H1 (cell line): ENCODE measurements around the gene MYOM1. TPM values are rescaled to one million over a fixed set of nuclear protein-coding genes. Genes with fewer than 3 reads are reported as not detected.

Experiments
- ATF2 ChIP-seq: IDR thresholded peaks from 2 replicates; pipeline ENCODE4 v1.6.1; 2012; ENCODE audit warnings: low read length, inconsistent platforms
- CTBP2 ChIP-seq: IDR thresholded peaks from 2 replicates; pipeline ENCODE4 v1.7.0; 2011; ENCODE audit warnings: borderline replicate concordance, mild to moderate bottlenecking, moderate library complexity, mixed read lengths, low read length; ENCODE audit not compliant: insufficient read depth, insufficient read length
- EZH2 ChIP-seq: fragments of 200-600 bp; sonication (generic); IDR thresholded peaks from 2 replicates; pipeline ENCODE4 v1.7.1; 2012; ENCODE audit warnings: low read depth, mild to moderate bottlenecking, moderate library complexity, low read length, inconsistent platforms; ENCODE audit not compliant: severe bottlenecking
- GABPA ChIP-seq: IDR thresholded peaks from 2 replicates; pipeline ENCODE4 v1.6.1; 2011; ENCODE audit warnings: mild to moderate bottlenecking, low read length, moderate library complexity, borderline replicate concordance; ENCODE audit not compliant: insufficient read depth
- SAP30 ChIP-seq: fragments of 300-600 bp; sonication (generic); IDR thresholded peaks from 2 replicates; pipeline ENCODE4 v1.7.1; 2012; ENCODE audit warnings: low read length, moderate library complexity, mild to moderate bottlenecking, inconsistent platforms; ENCODE audit not compliant: insufficient read depth, insufficient replicate concordance
- TAF1 ChIP-seq: IDR thresholded peaks from 2 replicates; pipeline ENCODE4 v1.6.1; 2011; ENCODE audit warnings: mild to moderate bottlenecking, low read depth, low read length
- polyA plus RNA-seq, 7 experiments: library from polyadenylated mRNA; depleted of rRNA in 3 of 7; stranded (reverse) in 5 of 7; unstranded in 2 of 7; fragments of >200 nt in 5 of 7; fragments of 200-250 nt in 2 of 7; gene quantifications; 1 replicate in 5 of 7; 2 replicates in 1 of 7; 4 replicates in 1 of 7; pipeline versions ENCODE4 v1.2.1 to v1.2.3, GENCODE V29; 2011 to 2013; ENCODE audit warnings: missing spikeins in 2 of 7, mixed read lengths in 2 of 7
- total RNA-seq: library from RNA; stranded (reverse); fragmentation: NEBNext Ultra II Directional; extraction: Animal tissue kit (Norgen Biotek cat#: 25700); gene quantifications from 2 replicates; pipeline ENCODE4 v1.2.1, GENCODE V29; 2021

Gene MYOM1
- total and polyA plus RNA-seq, 2 of the 8 experiments (the other 6 are each of a cell fraction or from before 2014, with no cell fraction given) = 0.06 to 0.32 TPM

- TF ChIP-seq ATF2 = no peak
- no peak for TF ChIP-seq GABPA
- no peak for TF ChIP-seq CTBP2
- no peak for TF ChIP-seq TAF1
- TF ChIP-seq EZH2 = no peak
- no peak for TF ChIP-seq SAP30
Observed at GRCh38 chr18:3147935-3148554, 71.7 kb downstream of the MYOM1 start (continued).
